Esophagus muscularis mucosa (tissue), 4 donors: ENCODE data around the gene TBC1D24.

Experiments used
- CTCF ChIP-seq, 3 experiments: fragments of 200-600 bp in 2 of 3; fragments of 450-650 bp in 1 of 3; sonication (generic) in 2 of 3; IDR thresholded peaks; one replicate each; pipeline ENCODE4 v1.5.1; 2017 to 2019; ENCODE audit warnings: antibody characterized with exemption in 3 of 3, mild to moderate bottlenecking in 2 of 3, moderate library complexity in 1 of 3
- EP300 ChIP-seq: sonication (generic); formaldehyde crosslinking; IDR thresholded peaks from one replicate; pipeline ENCODE4 v1.6.1; 2017; ENCODE audit warnings: antibody characterized with exemption
- POLR2A ChIP-seq: fragments of 450-650 bp; IDR thresholded peaks from one replicate; pipeline ENCODE4 v1.6.1; 2017; ENCODE audit warnings: antibody characterized with exemption, moderate library complexity, mild to moderate bottlenecking, low read depth
- POLR2AphosphoS5 ChIP-seq, 2 donors: sonication (generic); formaldehyde crosslinking; IDR thresholded peaks; one replicate each; pipeline ENCODE4 v1.6.1; 2017; ENCODE audit warnings: antibody characterized with exemption in 2 of 2

GRCh38 chr16:2428784-2429033 lies 46.2 kb upstream of the TBC1D24 start:
- no peak for TF ChIP-seq CTCF (IDR thresholded peaks at IDR 0.05)
- TF ChIP-seq POLR2A, result no peak
- no peak for TF ChIP-seq POLR2AphosphoS5 (IDR thresholded peaks at IDR 0.05)
- no peak for TF ChIP-seq EP300
